ENCODE results near the gene SEMG2. TPM values are rescaled to one million over a fixed set of nuclear protein-coding genes. Genes with fewer than 3 reads are reported as not detected.
A peak's percentile ranks its signal among the peaks of the same experiment; 100 is the strongest.

Gene SEMG2
- total RNA-seq, 2 experiments from 2014 or later = not detected

- CTCF ChIA-PET = no interaction called here
- no peak for DNase-seq
Observed at GRCh38 chr20:45209924-45210323, 11.2 kb upstream of the SEMG2 start.

GRCh38 chr20:45211569-45212474 is 9.4 kb upstream of the SEMG2 start:
- no peaks in the 10 kb centered on the region for H3K9me3 Mint-ChIP-seq
- no peak for DNase-seq
- H3K36me3 Mint-ChIP-seq (ENCODE audit: low read depth) = no peaks in the 10 kb centered on the region
- no peak overlapping the region for H3K27ac Mint-ChIP-seq
- no peak overlapping the region for H3K4me3 Mint-ChIP-seq
- ChIA-PET CTCF (no interaction called here), POLR2A (no interaction called here)
- no peaks in the 10 kb centered on the region for H3K4me1 Mint-ChIP-seq
- H3K27me3 Mint-ChIP-seq = peaks cover 21% of the 10 kb centered on the region

More at GRCh38 chr20:45209924-45210323, 11.2 kb upstream of the SEMG2 start:
- POLR2A ChIA-PET = no interaction called here
- no peaks in the 10 kb centered on the region for H3K36me3 Mint-ChIP-seq (ENCODE audit: low read depth)
- H3K4me1 Mint-ChIP-seq = no peaks in the 10 kb centered on the region
- no peaks in the 10 kb centered on the region for H3K9me3 Mint-ChIP-seq
- H3K27ac Mint-ChIP-seq = no peak overlapping the region
- H3K4me3 Mint-ChIP-seq = no peak overlapping the region
- H3K27me3 Mint-ChIP-seq = peaks cover 31% of the 10 kb centered on the region

GRCh38 chr20:45212836-45213235 is 8.3 kb upstream of the SEMG2 start:
- no peaks in the 10 kb centered on the region for H3K9me3 Mint-ChIP-seq
- H3K27me3 Mint-ChIP-seq = peaks cover 18% of the 10 kb centered on the region
- no peaks in the 10 kb centered on the region for H3K36me3 Mint-ChIP-seq (ENCODE audit: low read depth)
- CTCF ChIA-PET = no interaction called here
- no peaks in the 10 kb centered on the region for H3K4me1 Mint-ChIP-seq
- POLR2A ChIA-PET = no interaction called here
- no peak overlapping the region for H3K4me3 Mint-ChIP-seq
- no peak for DNase-seq
- no peak overlapping the region for H3K27ac Mint-ChIP-seq

GRCh38 chr20:45218124-45218523 is 3.0 kb upstream of the SEMG2 start:
- DNase-seq = no peak
- ChIA-PET POLR2A (no interaction called here), CTCF (no interaction called here)
- no peaks in the 10 kb centered on the region for H3K9me3 Mint-ChIP-seq
- H3K27me3 Mint-ChIP-seq = peaks cover 41% of the 10 kb centered on the region
- no peak overlapping the region for H3K27ac Mint-ChIP-seq
- H3K4me1 Mint-ChIP-seq = no peaks in the 10 kb centered on the region
- no peaks in the 10 kb centered on the region for H3K36me3 Mint-ChIP-seq (ENCODE audit: low read depth)
- H3K4me3 Mint-ChIP-seq = no peak overlapping the region

GRCh38 chr20:45218636-45219035 is 2.5 kb upstream of the SEMG2 start:
- peaks cover 44% of the 10 kb centered on the region for H3K27me3 Mint-ChIP-seq
- H3K4me1 Mint-ChIP-seq = no peaks in the 10 kb centered on the region
- no peak for DNase-seq
- no peaks in the 10 kb centered on the region for H3K9me3 Mint-ChIP-seq
- no peak overlapping the region for H3K4me3 Mint-ChIP-seq
- POLR2A ChIA-PET = no interaction called here
- H3K27ac Mint-ChIP-seq = no peak overlapping the region
- CTCF ChIA-PET = no interaction called here
- H3K36me3 Mint-ChIP-seq (ENCODE audit: low read depth) = no peaks in the 10 kb centered on the region

- peaks cover 56% of the 10 kb centered on the region for H3K27me3 Mint-ChIP-seq
- ChIA-PET POLR2A (no interaction called here), CTCF (no interaction called here)
- H3K9me3 Mint-ChIP-seq = no peaks in the 10 kb centered on the region
- no peak for DNase-seq
- H3K4me1 Mint-ChIP-seq = no peaks in the 10 kb centered on the region
- H3K4me3 Mint-ChIP-seq = no peak overlapping the region
- H3K27ac Mint-ChIP-seq = no peak overlapping the region
- H3K36me3 Mint-ChIP-seq (ENCODE audit: low read depth) = no peaks in the 10 kb centered on the region
Observed at GRCh38 chr20:45223136-45223535, 2.0 kb downstream of the SEMG2 start.

GRCh38 chr20:45226287-45226686 is 5.1 kb downstream of the SEMG2 start:
- Mint-ChIP-seq H3K4me1 (peaks cover 2% of the 10 kb centered on the region), H3K9me3 (no peaks in the 10 kb centered on the region), H3K27me3 (peaks cover 53% of the 10 kb centered on the region), H3K36me3 (ENCODE audit: low read depth) (no peaks in the 10 kb centered on the region), H3K27ac (no peak overlapping the region), H3K4me3 (no peak overlapping the region)
- DNase-seq = no peak
- CTCF ChIA-PET = no interaction called here
- POLR2A ChIA-PET = no interaction called here

- DNase-seq = peak; percentile 61
- H3K36me3 Mint-ChIP-seq (ENCODE audit: low read depth) = no peaks in the 10 kb centered on the region
- no peak overlapping the region for H3K27ac Mint-ChIP-seq
- peaks cover 47% of the 10 kb centered on the region for H3K27me3 Mint-ChIP-seq
- peaks cover 2% of the 10 kb centered on the region for H3K4me1 Mint-ChIP-seq
- ChIA-PET POLR2A (no interaction called here), CTCF (interaction anchor here (0.6 to 1.4 kb wide), 4 partner anchors 24 to 542 kb away, joined by 3 to 4 read pairs (median 3); partner anchors contain the start of gene SLPI)
- no peaks in the 10 kb centered on the region for H3K9me3 Mint-ChIP-seq
- H3K4me3 Mint-ChIP-seq = no peak overlapping the region
Observed at GRCh38 chr20:45229264-45230056, 8.3 kb downstream of the SEMG2 start.

- Mint-ChIP-seq H3K4me1 (peaks cover 2% of the 10 kb centered on the region), H3K27ac (no peak overlapping the region), H3K4me3 (no peak overlapping the region), H3K27me3 (peaks cover 40% of the 10 kb centered on the region), H3K36me3 (ENCODE audit: low read depth) (no peaks in the 10 kb centered on the region), H3K9me3 (no peaks in the 10 kb centered on the region)
- CTCF ChIA-PET = no interaction called here
- POLR2A ChIA-PET = no interaction called here
- DNase-seq = no peak
Observed at GRCh38 chr20:45230631-45231030, 9.5 kb downstream of the SEMG2 start.

- Mint-ChIP-seq H3K4me1 (no peaks in the 10 kb centered on the region), H3K27me3 (peaks cover 35% of the 10 kb centered on the region), H3K36me3 (ENCODE audit: low read depth) (no peaks in the 10 kb centered on the region), H3K27ac (no peak overlapping the region), H3K9me3 (no peaks in the 10 kb centered on the region), H3K4me3 (no peak overlapping the region)
- POLR2A ChIA-PET = no interaction called here
- no peak for DNase-seq
- CTCF ChIA-PET = interaction anchor here (1.0 kb wide), 1 partner anchor 11 kb away, joined by 4 read pairs; no protein-coding TSS in a partner anchor
Observed at GRCh38 chr20:45235995-45236394, 14.8 kb downstream of the SEMG2 start.

- H3K4me3 Mint-ChIP-seq = no peak overlapping the region
- no peak for DNase-seq
- H3K27me3 Mint-ChIP-seq = peaks cover 39% of the 10 kb centered on the region
- no peaks in the 10 kb centered on the region for H3K4me1 Mint-ChIP-seq
- no peak overlapping the region for H3K27ac Mint-ChIP-seq
- no peaks in the 10 kb centered on the region for H3K9me3 Mint-ChIP-seq
- no peaks in the 10 kb centered on the region for H3K36me3 Mint-ChIP-seq (ENCODE audit: low read depth)
- CTCF ChIA-PET = no interaction called here
- POLR2A ChIA-PET = interaction anchor here (0.7 kb wide), 1 partner anchor 49 kb away, joined by 4 read pairs; no protein-coding TSS in a partner anchor
Observed at GRCh38 chr20:45238139-45238538, 17.0 kb downstream of the SEMG2 start.

GRCh38 chr20:45246109-45246508 is 24.9 kb downstream of the SEMG2 start:
- ChIA-PET POLR2A (no interaction called here), CTCF (interaction anchor here (0.5 to 1.5 kb wide), 2 partner anchors 45 to 64 kb away, joined by 4 to 5 read pairs; no protein-coding TSS in a partner anchor)
- Mint-ChIP-seq H3K36me3 (ENCODE audit: low read depth) (no peaks in the 10 kb centered on the region), H3K9me3 (no peaks in the 10 kb centered on the region), H3K4me1 (peaks cover 4% of the 10 kb centered on the region), H3K4me3 (no peak overlapping the region), H3K27ac (no peak overlapping the region), H3K27me3 (peaks cover 69% of the 10 kb centered on the region)
- no peak for DNase-seq

- no peaks in the 10 kb centered on the region for H3K9me3 Mint-ChIP-seq
- no peaks in the 10 kb centered on the region for H3K36me3 Mint-ChIP-seq (ENCODE audit: low read depth)
- no peak for DNase-seq
- CTCF ChIA-PET = no interaction called here
- H3K27me3 Mint-ChIP-seq = peaks cover 64% of the 10 kb centered on the region
- peaks cover 9% of the 10 kb centered on the region for H3K4me1 Mint-ChIP-seq
- H3K4me3 Mint-ChIP-seq = no peak overlapping the region
- H3K27ac Mint-ChIP-seq = no peak overlapping the region
- POLR2A ChIA-PET = no interaction called here
Observed at GRCh38 chr20:45247865-45248264, 26.7 kb downstream of the SEMG2 start.
